Neuronal stem cell (in vitro differentiated cells): ENCODE measurements around the gene IQCH.

ENCODE experiments used
- DNase-seq: peaks from one replicate; pipeline ENCODE4 v3.0.0-alpha.2; 2013; ENCODE audit warnings: low spot score
- H2AFZ ChIP-seq: one replicate; pipeline ENCODE4 v1.6.1; 2013; ENCODE audit warnings: mild to moderate bottlenecking, low read length, inconsistent platforms
- H2AK5ac ChIP-seq: 2 replicates; pipeline ENCODE4 v1.6.1; 2013; ENCODE audit warnings: low read depth, mild to moderate bottlenecking, inconsistent platforms, low read length, moderate library complexity, mixed read lengths
- H2BK120ac ChIP-seq: 2 replicates; pipeline ENCODE4 v1.6.1; 2013; ENCODE audit warnings: low read depth, mild to moderate bottlenecking, inconsistent platforms, low read length, moderate library complexity, mixed read lengths
- H2BK12ac ChIP-seq: one replicate; pipeline ENCODE4 v1.6.1; 2013; ENCODE audit warnings: low read length, inconsistent platforms
- H2BK15ac ChIP-seq: 2 replicates; pipeline ENCODE4 v1.6.1; 2013; ENCODE audit warnings: mild to moderate bottlenecking, low read length, inconsistent platforms, mixed read lengths
- H2BK5ac ChIP-seq: one replicate; pipeline ENCODE4 v1.6.1; 2013; ENCODE audit warnings: inconsistent platforms, mild to moderate bottlenecking, low read length, moderate library complexity
- H3K14ac ChIP-seq: one replicate; pipeline ENCODE4 v1.6.1; 2013; ENCODE audit warnings: low read length, inconsistent platforms
- H3K18ac ChIP-seq: 2 replicates; pipeline ENCODE4 v1.6.1; 2013; ENCODE audit warnings: low read length, inconsistent platforms
- H3K23ac ChIP-seq: 2 replicates; pipeline ENCODE4 v1.6.1; 2013; ENCODE audit warnings: low read depth, mild to moderate bottlenecking, mixed read lengths, low read length, inconsistent platforms; ENCODE audit not compliant: poor library complexity
- H3K27ac ChIP-seq: replicated peaks from 3 replicates; pipeline ENCODE4 v1.5.1; 2013; ENCODE audit warnings: low read length, inconsistent platforms
- H3K27me3 ChIP-seq, 3 experiments: 2 replicates each; pipeline ENCODE4 v1.6.1; 2013; ENCODE audit warnings: low read length in 3 of 3, mild to moderate bottlenecking in 2 of 3, inconsistent platforms in 1 of 3, low read depth in 1 of 3, mixed read lengths in 1 of 3, moderate library complexity in 1 of 3; ENCODE audit not compliant: control insufficient read depth in 3 of 3, insufficient read depth in 3 of 3
- H3K36me3 ChIP-seq, 2 donors: replicated peaks in 1 of 2; 2 replicates each; pipeline ENCODE4 v1.6.1; 2013; ENCODE audit warnings: low read length in 2 of 2; ENCODE audit not compliant: control insufficient read depth in 2 of 2, insufficient read depth in 2 of 2
- H3K4ac ChIP-seq: 2 replicates; pipeline ENCODE4 v1.6.1; 2013; ENCODE audit warnings: inconsistent platforms, mild to moderate bottlenecking, low read length, moderate library complexity
- H3K4me1 ChIP-seq, 2 donors: 1 replicate in 1 of 2; 2 replicates in 1 of 2; pipeline ENCODE4 v1.6.1; 2013; ENCODE audit warnings: low read length in 2 of 2, low read depth in 1 of 2; ENCODE audit not compliant: control insufficient read depth in 2 of 2, insufficient read depth in 1 of 2
- H3K4me2 ChIP-seq: one replicate; pipeline ENCODE4 v1.6.1; 2013; ENCODE audit warnings: mild to moderate bottlenecking, low read length, inconsistent platforms; ENCODE audit not compliant: insufficient read depth, poor library complexity, severe bottlenecking
- H3K4me3 ChIP-seq, 2 donors: 2 replicates each; pipeline ENCODE4 v1.5.1; 2013; ENCODE audit warnings: low read length in 2 of 2, mild to moderate bottlenecking in 2 of 2, inconsistent platforms in 1 of 2, moderate library complexity in 1 of 2
- H3K79me1 ChIP-seq: one replicate; pipeline ENCODE4 v1.6.1; 2013; ENCODE audit warnings: low read depth, mild to moderate bottlenecking, inconsistent platforms, low read length, moderate library complexity
- H3K9ac ChIP-seq: one replicate; pipeline ENCODE4 v1.6.1; 2013; ENCODE audit warnings: mild to moderate bottlenecking, low read depth, low read length, inconsistent platforms; ENCODE audit not compliant: poor library complexity
- H3K9me3 ChIP-seq, 2 donors: replicated peaks in 1 of 2; 2 replicates each; pipeline versions ENCODE3 to v1.6.1; 2013; ENCODE audit warnings: low read length in 2 of 2, mild to moderate bottlenecking in 2 of 2, inconsistent platforms in 1 of 2, low read depth in 1 of 2, mixed read lengths in 1 of 2, moderate library complexity in 1 of 2; ENCODE audit not compliant: control insufficient read depth in 2 of 2, insufficient read depth in 1 of 2
- H4K8ac ChIP-seq: one replicate; pipeline ENCODE4 v1.6.1; 2013; ENCODE audit warnings: low read depth, mild to moderate bottlenecking, inconsistent platforms, low read length, moderate library complexity
- H4K91ac ChIP-seq: one replicate; pipeline ENCODE4 v1.6.1; 2013; ENCODE audit warnings: low read length, low read depth, mild to moderate bottlenecking, inconsistent platforms; ENCODE audit not compliant: poor library complexity
- WGBS, 2 donors: extraction: QIAGEN DNeasy Blood & Tissue Kit; methylation state at CpG; one replicate each; pipeline ENCODE4 v1.1.7; 2013; ENCODE audit warnings: missing lambda C conversion rate in 2 of 2, mixed read lengths in 1 of 2; ENCODE audit not compliant: insufficient read length in 2 of 2, insufficient replicate concordance in 1 of 2; ENCODE audit errors: extremely low coverage in 2 of 2; 5-methylcytosine and 5-hydroxymethylcytosine counted together

The IQCH gene

GRCh38 chr15:67210555-67211168 is 43.9 kb upstream of the IQCH start:
- DNase-seq: no peak
- Histone ChIP-seq H2AFZ (no peak overlapping the region), H2BK120ac (no peak overlapping the region), H3K27me3 (no peaks in the 10 kb centered on the region), H2BK5ac (no peak overlapping the region), H3K18ac (no peak overlapping the region), H2BK12ac (no peak overlapping the region), H2BK15ac (no peak overlapping the region), H3K9ac (no peak overlapping the region), H4K91ac (no peak overlapping the region), H3K36me3 (peaks cover 2 to 31% of the 10 kb centered on the region in 2 donors), H3K14ac (no peak overlapping the region), H3K4me1 (no peaks in the 10 kb centered on the region), H3K9me3 (no peaks in the 10 kb centered on the region), H3K79me1 (no peaks in the 10 kb centered on the region), H3K27ac (no peak overlapping the region), H3K4ac (no peak overlapping the region), H3K4me3 (no peak overlapping the region), H3K23ac (no peak overlapping the region), H4K8ac (no peak overlapping the region), H2AK5ac (no peak overlapping the region), H3K4me2 (no peak overlapping the region)
- 100% methylated on average over 1 of the region's 5 CpGs; no CpG with 5 or more reads in 1 of the 2 donors for whole genome bisulfite sequencing, 2 donors

- H3K4me2 ChIP-seq: no peak overlapping the region
- peaks cover 2 to 16% of the 10 kb centered on the region in 2 donors for H3K36me3 ChIP-seq
- no peak overlapping the region for H4K8ac ChIP-seq
- H3K23ac ChIP-seq: no peak overlapping the region
- no peaks in the 10 kb centered on the region for H3K27me3 ChIP-seq
- DNase-seq: no peak
- no peak overlapping the region for H2BK12ac ChIP-seq
- no peak overlapping the region for H4K91ac ChIP-seq
- no peak overlapping the region for H2AFZ ChIP-seq
- no CpG with 5 or more reads among the region's 4 CpGs for WGBS, 2 donors
- H3K4me3 ChIP-seq: no peak overlapping the region
- H3K79me1 ChIP-seq: no peaks in the 10 kb centered on the region
- H3K27ac ChIP-seq: no peak overlapping the region
- H2BK15ac ChIP-seq: no peak overlapping the region
- no peak overlapping the region for H2AK5ac ChIP-seq
- H3K9ac ChIP-seq: no peak overlapping the region
- H3K9me3 ChIP-seq: no peaks in the 10 kb centered on the region
- H3K4me1 ChIP-seq: no peaks in the 10 kb centered on the region
- H3K18ac ChIP-seq: no peak overlapping the region
- no peak overlapping the region for H2BK5ac ChIP-seq
- no peak overlapping the region for H3K14ac ChIP-seq
- H3K4ac ChIP-seq: no peak overlapping the region
- no peak overlapping the region for H2BK120ac ChIP-seq
Observed at GRCh38 chr15:67212684-67213367, 41.8 kb upstream of the IQCH start.

GRCh38 chr15:67215102-67215501 is 39.5 kb upstream of the IQCH start:
- no peaks in the 10 kb centered on the region for H3K9me3 ChIP-seq
- H3K27me3 ChIP-seq: no peaks in the 10 kb centered on the region
- no peak overlapping the region for H2BK120ac ChIP-seq
- no peak overlapping the region for H3K18ac ChIP-seq
- no CpG with 5 or more reads among the region's 6 CpGs for WGBS, 2 donors
- no peak overlapping the region for H3K4ac ChIP-seq
- H3K4me2 ChIP-seq: no peak overlapping the region
- no peak overlapping the region for H2AK5ac ChIP-seq
- H3K4me3 ChIP-seq: no peak overlapping the region
- H2AFZ ChIP-seq: no peak overlapping the region
- no peak overlapping the region for H2BK5ac ChIP-seq
- no peak for DNase-seq
- H2BK15ac ChIP-seq: no peak overlapping the region
- no peak overlapping the region for H3K14ac ChIP-seq
- no peak overlapping the region for H3K23ac ChIP-seq
- H3K79me1 ChIP-seq: no peaks in the 10 kb centered on the region
- H3K27ac ChIP-seq: no peak overlapping the region
- H4K8ac ChIP-seq: no peak overlapping the region
- peaks cover 0 to 8% of the 10 kb centered on the region in 2 donors for H3K36me3 ChIP-seq
- no peak overlapping the region for H4K91ac ChIP-seq
- H3K9ac ChIP-seq: no peak overlapping the region
- no peak overlapping the region for H2BK12ac ChIP-seq
- no peaks in the 10 kb centered on the region for H3K4me1 ChIP-seq

- Histone ChIP-seq H4K8ac (no peak overlapping the region), H3K4ac (no peak overlapping the region), H2AFZ (no peak overlapping the region), H2AK5ac (no peak overlapping the region), H3K79me1 (no peaks in the 10 kb centered on the region), H2BK12ac (no peak overlapping the region), H3K9me3 (no peaks in the 10 kb centered on the region), H4K91ac (no peak overlapping the region), H3K18ac (no peak overlapping the region), H3K23ac (no peak overlapping the region), H2BK15ac (no peak overlapping the region), H3K9ac (no peak overlapping the region), H3K4me2 (no peak overlapping the region), H3K14ac (no peak overlapping the region), H3K4me1 (no peaks in the 10 kb centered on the region), H2BK5ac (no peak overlapping the region), H3K27ac (no peak overlapping the region), H3K36me3 (peaks cover 0 to 11% of the 10 kb centered on the region in 2 donors), H3K27me3 (no peaks in the 10 kb centered on the region), H3K4me3 (no peak overlapping the region), H2BK120ac (no peak overlapping the region)
- DNase-seq: no peak
Observed at GRCh38 chr15:67216859-67217258, 37.7 kb upstream of the IQCH start.
